WTC11 (cell line): ENCODE results near the gene IGHMBP2. TPM values are rescaled to one million over a fixed set of nuclear protein-coding genes. Genes with fewer than 3 reads are reported as not detected.
A peak's percentile ranks its signal among the peaks of the same experiment; 100 is the strongest.

Experiments
- ATAC-seq: fragments of 200-7000 bp; cut with Tn5 transposase; 2 replicates; pipeline ENCODE4 v1.10.0; 2021; ENCODE audit warnings: mild to moderate bottlenecking, moderate library complexity
- CTCF ChIA-PET: fragments of 300-600 bp; sonication (Branson Sonifier 250); formaldehyde crosslinking; loops from one replicate; lab custom pipeline; 2021; ENCODE audit warnings: antibody characterized with exemption; lab: Charles Lee
- POLR2A ChIA-PET: fragments of 350-600 bp; sonication (Branson Sonifier 250); formaldehyde crosslinking; loops from one replicate; lab custom pipeline; 2021; ENCODE audit warnings: antibody characterized with exemption; lab: Charles Lee
- DNase-seq: peaks from one replicate; pipeline ENCODE4 v3.0.0; 2021; ENCODE audit warnings: low spot score
- H3K27ac Mint-ChIP-seq: 2 replicates; pipeline ENCODE4 v1.8.0; 2021; ENCODE audit warnings: mixed read lengths
- H3K27me3 Mint-ChIP-seq: 2 replicates; pipeline ENCODE4 v1.8.0; 2021; ENCODE audit warnings: low read depth, mild to moderate bottlenecking, moderate library complexity, mixed read lengths
- H3K36me3 Mint-ChIP-seq: 2 replicates; pipeline ENCODE4 v1.8.0; 2021; ENCODE audit warnings: mixed read lengths
- H3K4me1 Mint-ChIP-seq: 2 replicates; pipeline ENCODE4 v1.8.0; 2022; ENCODE audit warnings: mixed read lengths
- H3K4me3 Mint-ChIP-seq: 2 replicates; pipeline ENCODE4 v1.8.0; 2021; ENCODE audit warnings: mild to moderate bottlenecking, moderate library complexity, mixed read lengths
- H3K9me3 Mint-ChIP-seq: 2 replicates; pipeline ENCODE4 v1.8.0; 2021; ENCODE audit warnings: mixed read lengths
- CBFB ChIP-seq: sonication (generic); formaldehyde crosslinking; IDR thresholded peaks from 2 replicates; pipeline ENCODE4 v1.8.1; 2022; ENCODE audit warnings: mild to moderate bottlenecking, low read depth, missing genetic modification reagents
- EMX1 ChIP-seq: fragments of 250-450 bp; sonication (Bioruptor Pico); IDR thresholded peaks from 2 replicates; pipeline ENCODE4 v1.8.0; 2021; ENCODE audit warnings: mild to moderate bottlenecking
- ESRRA ChIP-seq: sonication (generic); formaldehyde crosslinking; IDR thresholded peaks from 2 replicates; pipeline ENCODE4 v1.8.1; 2022; ENCODE audit warnings: mild to moderate bottlenecking, missing genetic modification reagents, borderline replicate concordance
- GTF2I ChIP-seq: fragments of 250-450 bp; sonication (Bioruptor Pico); conservative IDR thresholded peaks from 2 replicates; pipeline ENCODE4 v1.4.0; 2021; ENCODE audit warnings: mild to moderate bottlenecking
- IRF2 ChIP-seq: sonication (generic); formaldehyde crosslinking; IDR thresholded peaks from 2 replicates; pipeline ENCODE4 v1.8.0; 2022; ENCODE audit warnings: low read depth, missing genetic modification reagents, borderline replicate concordance
- JUN ChIP-seq: sonication (generic); formaldehyde crosslinking; IDR thresholded peaks from 2 replicates; pipeline ENCODE4 v1.8.0; 2023; ENCODE audit warnings: mild to moderate bottlenecking, missing genetic modification reagents
- RORB ChIP-seq: fragments of 250-450 bp; sonication (Bioruptor Pico); IDR thresholded peaks from 2 replicates; pipeline ENCODE4 v1.9.0; 2021; ENCODE audit warnings: mild to moderate bottlenecking
- SOX15 ChIP-seq: fragments of 250-450 bp; sonication (Bioruptor Pico); IDR thresholded peaks from 2 replicates; pipeline ENCODE4 v1.9.0; 2021; ENCODE audit warnings: mild to moderate bottlenecking
- TCF7 ChIP-seq: sonication (generic); formaldehyde crosslinking; IDR thresholded peaks from 2 replicates; pipeline ENCODE4 v1.8.0; 2022; ENCODE audit warnings: mild to moderate bottlenecking, low read depth, missing genetic modification reagents, moderate library complexity
- ZBTB21 ChIP-seq: sonication (generic); formaldehyde crosslinking; IDR thresholded peaks from 2 replicates; pipeline ENCODE4 v1.8.1; 2023; ENCODE audit warnings: mild to moderate bottlenecking, missing genetic modification reagents, borderline replicate concordance
- total RNA-seq: library from RNA; stranded (reverse); gene quantifications from 3 replicates; pipeline ENCODE4 v1.2.3, GENCODE V29; 2021
- TF ChIP-seq, protein P1 (sequence below): sonication (generic); formaldehyde crosslinking; IDR thresholded peaks from 2 replicates; pipeline ENCODE4 v1.8.1; 2023; ENCODE audit warnings: mild to moderate bottlenecking, missing genetic modification reagents, moderate library complexity
- TF ChIP-seq, protein P2 (sequence below): sonication (generic); formaldehyde crosslinking; IDR thresholded peaks from 2 replicates; pipeline ENCODE4 v1.8.1; 2022; ENCODE audit warnings: low read depth, mild to moderate bottlenecking, moderate library complexity, missing genetic modification reagents, borderline replicate concordance
- TF ChIP-seq, protein P3 (sequence below): sonication (generic); formaldehyde crosslinking; IDR thresholded peaks from 2 replicates; pipeline ENCODE4 v1.8.0; 2023; ENCODE audit warnings: missing genetic modification reagents, mild to moderate bottlenecking, borderline replicate concordance
- TF ChIP-seq, protein P4 (sequence below): fragments of 200-600 bp; IDR thresholded peaks from 2 replicates; pipeline ENCODE4 v1.8.0; 2022; ENCODE audit warnings: antibody characterized with exemption
- TF ChIP-seq, protein P5 (sequence below): sonication (generic); formaldehyde crosslinking; conservative IDR thresholded peaks from 2 replicates; pipeline ENCODE4 v1.8.1; 2023; ENCODE audit warnings: mild to moderate bottlenecking, low read depth, missing genetic modification reagents, moderate library complexity
- TF ChIP-seq, protein P6 (sequence below): sonication (generic); formaldehyde crosslinking; IDR thresholded peaks from 2 replicates; pipeline ENCODE4 v1.8.1; 2022; ENCODE audit warnings: low read depth, missing genetic modification reagents, borderline replicate concordance
- TF ChIP-seq, protein P7 (sequence below): sonication (generic); formaldehyde crosslinking; IDR thresholded peaks from 2 replicates; pipeline ENCODE4 v1.8.1; 2022; ENCODE audit warnings: missing genetic modification reagents, borderline replicate concordance

IGHMBP2 gene
- total RNA-seq, 1 experiment from 2014 or later = 22.5 TPM

DNA sequence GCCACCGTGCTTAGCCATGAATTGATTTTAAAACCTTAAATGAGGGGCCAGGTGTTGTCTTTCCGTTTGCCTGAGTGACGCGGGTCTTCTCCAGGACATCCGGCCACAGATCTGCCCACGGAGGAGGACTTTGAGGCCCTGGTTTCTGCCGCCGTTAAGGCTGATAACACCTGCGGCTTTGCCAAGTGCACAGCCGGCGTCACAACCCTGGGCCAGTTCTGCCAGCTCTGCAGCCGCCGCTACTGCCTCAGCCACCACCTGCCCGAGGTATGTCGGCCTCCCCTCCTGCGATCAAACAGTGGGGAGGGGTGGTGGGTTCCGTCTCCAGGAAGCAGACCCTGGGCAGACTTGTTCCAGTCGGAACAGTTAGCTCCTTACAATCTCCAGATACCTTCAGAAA lies 34.4 kb downstream of the IGHMBP2 start:
- no peak for DNase-seq
- peak overlapping the region; percentile 75; the same call in 1 of the 2 replicates for H3K27ac Mint-ChIP-seq
- H3K9me3 Mint-ChIP-seq = no peaks in the 10 kb centered on the region
- H3K4me1 Mint-ChIP-seq = no peaks in the 10 kb centered on the region
- no peak overlapping the region for H3K4me3 Mint-ChIP-seq
- peaks cover 14% of the 10 kb centered on the region; the same call in 1 of the 2 replicates for H3K36me3 Mint-ChIP-seq
- TF ChIP-seq, protein P1, sequence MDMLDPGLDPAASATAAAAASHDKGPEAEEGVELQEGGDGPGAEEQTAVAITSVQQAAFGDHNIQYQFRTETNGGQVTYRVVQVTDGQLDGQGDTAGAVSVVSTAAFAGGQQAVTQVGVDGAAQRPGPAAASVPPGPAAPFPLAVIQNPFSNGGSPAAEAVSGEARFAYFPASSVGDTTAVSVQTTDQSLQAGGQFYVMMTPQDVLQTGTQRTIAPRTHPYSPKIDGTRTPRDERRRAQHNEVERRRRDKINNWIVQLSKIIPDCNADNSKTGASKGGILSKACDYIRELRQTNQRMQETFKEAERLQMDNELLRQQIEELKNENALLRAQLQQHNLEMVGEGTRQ (CRISPR knock-in tag) = no peak
- TF ChIP-seq CBFB (CRISPR knock-in tag) = no peak
- no peak for TF ChIP-seq RORB
- no peak for TF ChIP-seq TCF7 (CRISPR knock-in tag)
- TF ChIP-seq ZBTB21 (CRISPR knock-in tag) = no peak
- TF ChIP-seq, protein P2, sequence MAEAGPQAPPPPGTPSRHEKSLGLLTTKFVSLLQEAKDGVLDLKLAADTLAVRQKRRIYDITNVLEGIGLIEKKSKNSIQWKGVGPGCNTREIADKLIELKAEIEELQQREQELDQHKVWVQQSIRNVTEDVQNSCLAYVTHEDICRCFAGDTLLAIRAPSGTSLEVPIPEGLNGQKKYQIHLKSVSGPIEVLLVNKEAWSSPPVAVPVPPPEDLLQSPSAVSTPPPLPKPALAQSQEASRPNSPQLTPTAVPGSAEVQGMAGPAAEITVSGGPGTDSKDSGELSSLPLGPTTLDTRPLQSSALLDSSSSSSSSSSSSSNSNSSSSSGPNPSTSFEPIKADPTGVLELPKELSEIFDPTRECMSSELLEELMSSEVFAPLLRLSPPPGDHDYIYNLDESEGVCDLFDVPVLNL (CRISPR knock-in tag) = no peak
- no peak for TF ChIP-seq JUN (CRISPR knock-in tag)
- TF ChIP-seq GTF2I = no peak
- TF ChIP-seq, protein P3, sequence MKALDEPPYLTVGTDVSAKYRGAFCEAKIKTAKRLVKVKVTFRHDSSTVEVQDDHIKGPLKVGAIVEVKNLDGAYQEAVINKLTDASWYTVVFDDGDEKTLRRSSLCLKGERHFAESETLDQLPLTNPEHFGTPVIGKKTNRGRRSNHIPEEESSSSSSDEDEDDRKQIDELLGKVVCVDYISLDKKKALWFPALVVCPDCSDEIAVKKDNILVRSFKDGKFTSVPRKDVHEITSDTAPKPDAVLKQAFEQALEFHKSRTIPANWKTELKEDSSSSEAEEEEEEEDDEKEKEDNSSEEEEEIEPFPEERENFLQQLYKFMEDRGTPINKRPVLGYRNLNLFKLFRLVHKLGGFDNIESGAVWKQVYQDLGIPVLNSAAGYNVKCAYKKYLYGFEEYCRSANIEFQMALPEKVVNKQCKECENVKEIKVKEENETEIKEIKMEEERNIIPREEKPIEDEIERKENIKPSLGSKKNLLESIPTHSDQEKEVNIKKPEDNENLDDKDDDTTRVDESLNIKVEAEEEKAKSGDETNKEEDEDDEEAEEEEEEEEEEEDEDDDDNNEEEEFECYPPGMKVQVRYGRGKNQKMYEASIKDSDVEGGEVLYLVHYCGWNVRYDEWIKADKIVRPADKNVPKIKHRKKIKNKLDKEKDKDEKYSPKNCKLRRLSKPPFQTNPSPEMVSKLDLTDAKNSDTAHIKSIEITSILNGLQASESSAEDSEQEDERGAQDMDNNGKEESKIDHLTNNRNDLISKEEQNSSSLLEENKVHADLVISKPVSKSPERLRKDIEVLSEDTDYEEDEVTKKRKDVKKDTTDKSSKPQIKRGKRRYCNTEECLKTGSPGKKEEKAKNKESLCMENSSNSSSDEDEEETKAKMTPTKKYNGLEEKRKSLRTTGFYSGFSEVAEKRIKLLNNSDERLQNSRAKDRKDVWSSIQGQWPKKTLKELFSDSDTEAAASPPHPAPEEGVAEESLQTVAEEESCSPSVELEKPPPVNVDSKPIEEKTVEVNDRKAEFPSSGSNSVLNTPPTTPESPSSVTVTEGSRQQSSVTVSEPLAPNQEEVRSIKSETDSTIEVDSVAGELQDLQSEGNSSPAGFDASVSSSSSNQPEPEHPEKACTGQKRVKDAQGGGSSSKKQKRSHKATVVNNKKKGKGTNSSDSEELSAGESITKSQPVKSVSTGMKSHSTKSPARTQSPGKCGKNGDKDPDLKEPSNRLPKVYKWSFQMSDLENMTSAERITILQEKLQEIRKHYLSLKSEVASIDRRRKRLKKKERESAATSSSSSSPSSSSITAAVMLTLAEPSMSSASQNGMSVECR (CRISPR knock-in tag) = no peak
- TF ChIP-seq, protein P4, sequence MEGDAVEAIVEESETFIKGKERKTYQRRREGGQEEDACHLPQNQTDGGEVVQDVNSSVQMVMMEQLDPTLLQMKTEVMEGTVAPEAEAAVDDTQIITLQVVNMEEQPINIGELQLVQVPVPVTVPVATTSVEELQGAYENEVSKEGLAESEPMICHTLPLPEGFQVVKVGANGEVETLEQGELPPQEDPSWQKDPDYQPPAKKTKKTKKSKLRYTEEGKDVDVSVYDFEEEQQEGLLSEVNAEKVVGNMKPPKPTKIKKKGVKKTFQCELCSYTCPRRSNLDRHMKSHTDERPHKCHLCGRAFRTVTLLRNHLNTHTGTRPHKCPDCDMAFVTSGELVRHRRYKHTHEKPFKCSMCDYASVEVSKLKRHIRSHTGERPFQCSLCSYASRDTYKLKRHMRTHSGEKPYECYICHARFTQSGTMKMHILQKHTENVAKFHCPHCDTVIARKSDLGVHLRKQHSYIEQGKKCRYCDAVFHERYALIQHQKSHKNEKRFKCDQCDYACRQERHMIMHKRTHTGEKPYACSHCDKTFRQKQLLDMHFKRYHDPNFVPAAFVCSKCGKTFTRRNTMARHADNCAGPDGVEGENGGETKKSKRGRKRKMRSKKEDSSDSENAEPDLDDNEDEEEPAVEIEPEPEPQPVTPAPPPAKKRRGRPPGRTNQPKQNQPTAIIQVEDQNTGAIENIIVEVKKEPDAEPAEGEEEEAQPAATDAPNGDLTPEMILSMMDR = no peak
- TF ChIP-seq SOX15 = no peak
- TF ChIP-seq, protein P5, sequence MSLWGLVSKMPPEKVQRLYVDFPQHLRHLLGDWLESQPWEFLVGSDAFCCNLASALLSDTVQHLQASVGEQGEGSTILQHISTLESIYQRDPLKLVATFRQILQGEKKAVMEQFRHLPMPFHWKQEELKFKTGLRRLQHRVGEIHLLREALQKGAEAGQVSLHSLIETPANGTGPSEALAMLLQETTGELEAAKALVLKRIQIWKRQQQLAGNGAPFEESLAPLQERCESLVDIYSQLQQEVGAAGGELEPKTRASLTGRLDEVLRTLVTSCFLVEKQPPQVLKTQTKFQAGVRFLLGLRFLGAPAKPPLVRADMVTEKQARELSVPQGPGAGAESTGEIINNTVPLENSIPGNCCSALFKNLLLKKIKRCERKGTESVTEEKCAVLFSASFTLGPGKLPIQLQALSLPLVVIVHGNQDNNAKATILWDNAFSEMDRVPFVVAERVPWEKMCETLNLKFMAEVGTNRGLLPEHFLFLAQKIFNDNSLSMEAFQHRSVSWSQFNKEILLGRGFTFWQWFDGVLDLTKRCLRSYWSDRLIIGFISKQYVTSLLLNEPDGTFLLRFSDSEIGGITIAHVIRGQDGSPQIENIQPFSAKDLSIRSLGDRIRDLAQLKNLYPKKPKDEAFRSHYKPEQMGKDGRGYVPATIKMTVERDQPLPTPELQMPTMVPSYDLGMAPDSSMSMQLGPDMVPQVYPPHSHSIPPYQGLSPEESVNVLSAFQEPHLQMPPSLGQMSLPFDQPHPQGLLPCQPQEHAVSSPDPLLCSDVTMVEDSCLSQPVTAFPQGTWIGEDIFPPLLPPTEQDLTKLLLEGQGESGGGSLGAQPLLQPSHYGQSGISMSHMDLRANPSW (CRISPR knock-in tag) = no peak
- no peak for TF ChIP-seq ESRRA (CRISPR knock-in tag)
- TF ChIP-seq EMX1 (CRISPR knock-in tag) = no peak
- TF ChIP-seq, protein P6, sequence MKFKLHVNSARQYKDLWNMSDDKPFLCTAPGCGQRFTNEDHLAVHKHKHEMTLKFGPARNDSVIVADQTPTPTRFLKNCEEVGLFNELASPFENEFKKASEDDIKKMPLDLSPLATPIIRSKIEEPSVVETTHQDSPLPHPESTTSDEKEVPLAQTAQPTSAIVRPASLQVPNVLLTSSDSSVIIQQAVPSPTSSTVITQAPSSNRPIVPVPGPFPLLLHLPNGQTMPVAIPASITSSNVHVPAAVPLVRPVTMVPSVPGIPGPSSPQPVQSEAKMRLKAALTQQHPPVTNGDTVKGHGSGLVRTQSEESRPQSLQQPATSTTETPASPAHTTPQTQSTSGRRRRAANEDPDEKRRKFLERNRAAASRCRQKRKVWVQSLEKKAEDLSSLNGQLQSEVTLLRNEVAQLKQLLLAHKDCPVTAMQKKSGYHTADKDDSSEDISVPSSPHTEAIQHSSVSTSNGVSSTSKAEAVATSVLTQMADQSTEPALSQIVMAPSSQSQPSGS (CRISPR knock-in tag) = no peak
- TF ChIP-seq, protein P7, sequence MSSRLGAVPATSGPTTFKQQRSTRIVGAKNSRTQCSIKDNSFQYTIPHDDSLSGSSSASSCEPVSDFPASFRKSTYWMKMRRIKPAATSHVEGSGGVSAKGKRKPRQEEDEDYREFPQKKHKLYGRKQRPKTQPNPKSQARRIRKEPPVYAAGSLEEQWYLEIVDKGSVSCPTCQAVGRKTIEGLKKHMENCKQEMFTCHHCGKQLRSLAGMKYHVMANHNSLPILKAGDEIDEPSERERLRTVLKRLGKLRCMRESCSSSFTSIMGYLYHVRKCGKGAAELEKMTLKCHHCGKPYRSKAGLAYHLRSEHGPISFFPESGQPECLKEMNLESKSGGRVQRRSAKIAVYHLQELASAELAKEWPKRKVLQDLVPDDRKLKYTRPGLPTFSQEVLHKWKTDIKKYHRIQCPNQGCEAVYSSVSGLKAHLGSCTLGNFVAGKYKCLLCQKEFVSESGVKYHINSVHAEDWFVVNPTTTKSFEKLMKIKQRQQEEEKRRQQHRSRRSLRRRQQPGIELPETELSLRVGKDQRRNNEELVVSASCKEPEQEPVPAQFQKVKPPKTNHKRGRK = no peak
- no peak for TF ChIP-seq IRF2 (CRISPR knock-in tag)
- ChIA-PET CTCF (no interaction called here), POLR2A (no interaction called here)
- H3K27me3 Mint-ChIP-seq = no peaks in the 10 kb centered on the region
- no peak for ATAC-seq
